Neuron (in vitro differentiated cells): Measurements from ENCODE around the gene ITGBL1.
"Not testable (repeated sequence)": the region's sequence is repeated elsewhere in the genome, so short reads cannot be mapped to it uniquely, and the experiment has no call there.

Experiments
- H2AFZ ChIP-seq: one replicate; pipeline ENCODE4 v1.6.1; 2013; ENCODE audit warnings: low read depth, mild to moderate bottlenecking, inconsistent platforms, low read length, moderate library complexity
- H3K27me3 ChIP-seq: one replicate; pipeline ENCODE4 v1.6.1; 2013; ENCODE audit warnings: low read length; ENCODE audit not compliant: insufficient read depth
- H3K36me3 ChIP-seq: one replicate; pipeline ENCODE4 v1.6.1; 2013; ENCODE audit warnings: low read length; ENCODE audit not compliant: insufficient read depth
- H3K4me1 ChIP-seq: one replicate; pipeline ENCODE4 v1.6.1; 2013; ENCODE audit warnings: low read length; ENCODE audit not compliant: insufficient read depth
- H3K4me3 ChIP-seq: 2 replicates; pipeline ENCODE4 v1.5.1; 2013; ENCODE audit warnings: mild to moderate bottlenecking, low read length, moderate library complexity
- H3K9me3 ChIP-seq: one replicate; pipeline ENCODE4 v1.6.1; 2013; ENCODE audit warnings: low read length

ITGBL1 gene

GRCh38 chr13:101529422-101529821 lies 76.9 kb downstream of the ITGBL1 start:
- Histone ChIP-seq H3K4me3 (no peak overlapping the region), H3K36me3 (no peaks in the 10 kb centered on the region), H3K27me3 (no peaks in the 10 kb centered on the region), H3K4me1 (no peaks in the 10 kb centered on the region), H3K9me3 (no peaks in the 10 kb centered on the region), H2AFZ (no peak overlapping the region)

- Histone ChIP-seq H3K9me3 (no peaks in the 10 kb centered on the region), H3K36me3 (no peaks in the 10 kb centered on the region), H2AFZ (no peak overlapping the region), H3K4me3 (no peak overlapping the region), H3K4me1 (no peaks in the 10 kb centered on the region), H3K27me3 (no peaks in the 10 kb centered on the region)
Observed at GRCh38 chr13:101530293-101530692, 77.8 kb downstream of the ITGBL1 start.

DNA sequence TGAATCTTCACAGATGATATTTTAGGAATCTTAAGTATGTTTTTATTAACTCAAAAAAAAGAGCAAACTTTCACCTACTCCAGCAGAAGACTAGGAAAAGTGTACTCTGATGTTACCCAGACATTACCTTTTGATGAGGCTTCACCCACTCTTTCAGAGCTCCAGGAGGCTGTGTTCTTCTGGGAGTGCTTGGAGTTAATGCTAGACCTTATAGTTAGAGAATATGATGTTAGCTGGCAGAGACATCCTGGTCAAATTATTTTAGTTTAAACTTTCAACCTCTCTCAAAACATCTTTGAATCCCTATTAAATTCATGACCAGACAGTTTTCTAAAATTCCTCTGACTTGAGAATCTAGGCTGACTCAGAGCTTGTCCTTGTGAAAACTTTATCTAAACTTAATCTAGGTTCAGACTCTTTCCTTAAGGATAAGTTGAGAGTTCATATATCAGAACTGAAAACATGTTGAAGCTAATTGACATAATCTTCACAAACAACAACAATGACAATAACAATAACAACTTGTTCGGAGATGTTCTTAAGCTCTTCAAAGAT lies 82.8 kb downstream of the ITGBL1 start:
- H3K36me3 ChIP-seq: no peaks in the 10 kb centered on the region
- H3K27me3 ChIP-seq: no peaks in the 10 kb centered on the region
- H2AFZ ChIP-seq: no peak overlapping the region
- H3K4me1 ChIP-seq: no peaks in the 10 kb centered on the region
- H3K4me3 ChIP-seq: no peak overlapping the region
- no peaks in the 10 kb centered on the region for H3K9me3 ChIP-seq

- no peaks in the 10 kb centered on the region for H3K4me1 ChIP-seq
- H3K9me3 ChIP-seq: no peaks in the 10 kb centered on the region
- no peaks in the 10 kb centered on the region for H3K36me3 ChIP-seq
- no peak overlapping the region for H3K4me3 ChIP-seq
- no peaks in the 10 kb centered on the region for H3K27me3 ChIP-seq
- no peak overlapping the region for H2AFZ ChIP-seq
Observed at GRCh38 chr13:101536079-101536478, 83.6 kb downstream of the ITGBL1 start.

DNA sequence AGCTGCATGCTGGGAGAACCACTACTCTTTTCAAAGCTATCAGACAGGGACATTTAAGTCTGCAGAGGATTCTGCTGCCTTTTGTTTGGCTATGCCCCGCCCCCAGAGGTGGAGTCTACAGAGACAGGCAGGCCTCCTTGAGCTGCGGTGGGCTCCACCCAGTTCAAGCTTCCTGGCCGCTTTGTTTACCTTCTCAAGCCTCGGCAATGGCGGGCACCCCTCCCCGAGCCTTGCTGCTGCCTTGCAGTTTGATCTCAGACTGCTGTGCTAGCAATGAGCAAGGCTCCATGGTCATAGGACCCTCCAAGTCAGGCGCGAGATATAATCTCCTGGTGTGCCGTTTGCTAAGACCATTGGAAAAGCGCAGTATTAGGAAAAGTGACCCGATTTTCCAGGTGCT lies 92.1 kb downstream of the ITGBL1 start:
- H3K4me3 ChIP-seq, H3K27me3 ChIP-seq: not testable (repeated sequence)

GRCh38 chr13:101544979-101545378 lies 92.5 kb downstream of the ITGBL1 start:
- no peaks in the 10 kb centered on the region for H3K4me1 ChIP-seq
- no peaks in the 10 kb centered on the region for H3K27me3 ChIP-seq
- no peak overlapping the region for H3K4me3 ChIP-seq

More for the DNA sequence above, 92.1 kb downstream of the ITGBL1 start:
- not testable (repeated sequence) for H3K4me1 ChIP-seq, H2AFZ ChIP-seq, H3K36me3 ChIP-seq, H3K9me3 ChIP-seq

DNA sequence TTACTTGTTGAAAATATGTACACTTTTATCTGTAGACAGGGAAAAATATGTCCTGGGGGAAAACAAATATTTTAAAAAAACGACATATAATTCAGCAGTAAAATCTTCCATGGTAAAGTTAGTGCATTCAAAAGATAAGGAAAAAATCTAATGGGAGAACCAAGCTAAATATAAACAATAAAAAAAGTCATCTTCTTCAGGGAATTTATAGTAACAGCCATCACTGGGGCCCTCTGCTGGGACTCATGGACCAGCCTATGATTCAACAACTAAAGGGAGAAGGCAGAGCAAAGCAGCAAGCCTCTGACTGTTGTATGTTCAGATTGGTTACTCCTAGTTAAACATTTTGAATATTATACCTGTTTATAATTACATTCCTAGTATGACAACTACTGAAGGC lies 93.0 kb downstream of the ITGBL1 start:
- H3K4me3 ChIP-seq: no peak overlapping the region
- no peaks in the 10 kb centered on the region for H3K27me3 ChIP-seq
- no peaks in the 10 kb centered on the region for H3K9me3 ChIP-seq
- H3K4me1 ChIP-seq: no peaks in the 10 kb centered on the region
- no peaks in the 10 kb centered on the region for H3K36me3 ChIP-seq
- H2AFZ ChIP-seq: no peak overlapping the region

More at GRCh38 chr13:101544979-101545378, 92.5 kb downstream of the ITGBL1 start:
- Histone ChIP-seq H3K9me3 (no peaks in the 10 kb centered on the region), H2AFZ (no peak overlapping the region), H3K36me3 (no peaks in the 10 kb centered on the region)

DNA sequence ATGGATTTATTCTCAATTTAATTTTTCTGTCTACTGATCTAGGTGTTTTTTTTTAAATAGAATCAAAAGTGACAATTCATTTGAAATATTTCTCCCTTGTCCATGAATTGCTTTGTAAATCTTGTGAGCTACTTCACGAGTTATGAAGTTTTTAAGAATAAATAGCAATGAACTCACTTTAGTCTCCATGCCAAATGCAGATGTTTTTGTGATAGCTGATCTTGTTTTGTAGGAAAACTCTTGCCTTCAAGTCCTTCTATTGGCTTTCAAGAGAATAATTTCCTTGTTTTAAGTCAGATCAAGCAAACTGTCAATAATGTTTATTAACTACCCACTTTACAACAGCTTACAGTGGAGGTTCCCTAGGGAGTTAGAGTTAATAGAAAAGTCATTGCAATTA lies 99.8 kb downstream of the ITGBL1 start:
- no peak overlapping the region for H3K4me3 ChIP-seq
- no peaks in the 10 kb centered on the region for H3K27me3 ChIP-seq
- H2AFZ ChIP-seq: no peak overlapping the region
- no peaks in the 10 kb centered on the region for H3K36me3 ChIP-seq
- no peaks in the 10 kb centered on the region for H3K9me3 ChIP-seq
- H3K4me1 ChIP-seq: no peaks in the 10 kb centered on the region

DNA sequence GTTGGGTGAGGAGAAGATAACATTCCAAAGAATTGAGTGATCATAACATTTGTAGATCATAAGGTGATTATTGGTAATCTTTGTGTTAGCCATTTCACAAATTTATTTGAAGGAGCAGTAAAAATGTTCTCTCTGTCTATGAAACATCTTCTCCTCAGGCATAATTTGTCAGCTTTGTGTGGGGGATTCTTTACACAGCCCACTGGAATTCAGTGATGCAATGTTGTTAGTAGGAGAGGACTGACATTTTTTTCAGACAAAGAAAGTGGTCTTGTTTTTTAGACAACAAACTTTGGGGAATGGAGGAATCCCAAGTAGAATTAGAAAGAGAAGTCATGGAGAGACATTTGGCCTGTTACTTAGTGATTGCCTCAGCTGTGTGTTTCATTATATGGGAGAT lies 100.3 kb downstream of the ITGBL1 start:
- Histone ChIP-seq H3K9me3 (no peaks in the 10 kb centered on the region), H3K4me1 (no peaks in the 10 kb centered on the region), H3K36me3 (no peaks in the 10 kb centered on the region), H3K27me3 (no peaks in the 10 kb centered on the region), H2AFZ (no peak overlapping the region), H3K4me3 (no peak overlapping the region)

- no peaks in the 10 kb centered on the region for H3K9me3 ChIP-seq
- H3K4me1 ChIP-seq: no peaks in the 10 kb centered on the region
- no peaks in the 10 kb centered on the region for H3K27me3 ChIP-seq
- H2AFZ ChIP-seq: no peak overlapping the region
- no peak overlapping the region for H3K4me3 ChIP-seq
- no peaks in the 10 kb centered on the region for H3K36me3 ChIP-seq
Observed at GRCh38 chr13:101554420-101555125, 102.1 kb downstream of the ITGBL1 start.

DNA sequence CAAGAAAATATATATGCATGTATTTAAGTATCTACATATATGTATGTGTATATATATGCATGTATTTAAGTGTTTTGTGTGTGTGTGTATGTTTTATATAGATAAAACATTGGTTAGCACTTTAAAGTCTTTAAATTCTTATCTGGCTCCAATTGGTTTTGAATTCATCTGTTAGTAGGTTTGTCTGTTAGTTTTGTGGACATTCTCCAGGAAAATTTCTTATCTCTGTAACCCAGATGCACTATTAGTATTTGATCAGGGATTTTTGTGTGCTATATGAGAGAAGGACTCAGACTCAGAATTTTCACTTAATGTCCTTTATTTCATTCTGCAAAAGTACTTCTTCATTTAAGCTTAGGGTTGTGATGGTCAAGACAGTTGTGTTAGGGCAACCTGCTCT lies 103.1 kb downstream of the ITGBL1 start:
- Histone ChIP-seq H3K36me3 (no peaks in the 10 kb centered on the region), H3K9me3 (no peaks in the 10 kb centered on the region), H3K4me3 (no peak overlapping the region), H3K4me1 (no peaks in the 10 kb centered on the region), H3K27me3 (no peaks in the 10 kb centered on the region), H2AFZ (no peak overlapping the region)

DNA sequence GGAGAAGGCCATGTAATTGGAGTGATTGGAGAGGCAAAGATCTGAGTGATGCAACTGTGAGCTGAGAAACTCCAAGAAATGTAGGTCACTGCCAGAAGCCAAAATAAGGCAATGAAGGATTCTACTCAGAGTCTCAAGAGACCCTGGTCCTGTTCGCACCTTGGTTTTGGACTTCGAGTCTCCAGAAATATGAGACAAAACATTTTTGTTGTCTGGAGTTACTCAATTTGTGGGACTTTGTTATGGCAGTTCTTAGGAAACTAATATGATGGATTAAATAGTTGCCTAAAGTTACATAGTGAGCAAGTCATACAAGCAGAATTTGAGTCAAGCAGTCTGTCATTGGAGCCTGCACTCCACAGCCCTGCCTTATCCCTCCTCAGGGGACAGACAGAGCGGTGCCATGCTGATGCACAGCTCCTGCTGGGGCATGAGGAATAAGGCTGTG lies 104.2 kb downstream of the ITGBL1 start:
- no peaks in the 10 kb centered on the region for H3K27me3 ChIP-seq
- no peaks in the 10 kb centered on the region for H3K36me3 ChIP-seq
- no peaks in the 10 kb centered on the region for H3K4me1 ChIP-seq
- H3K4me3 ChIP-seq: no peak overlapping the region
- H2AFZ ChIP-seq: no peak overlapping the region
- no peaks in the 10 kb centered on the region for H3K9me3 ChIP-seq

GRCh38 chr13:101565317-101565716 lies 112.8 kb downstream of the ITGBL1 start:
- H3K9me3 ChIP-seq: no peaks in the 10 kb centered on the region
- H3K4me3 ChIP-seq: no peak overlapping the region
- H2AFZ ChIP-seq: no peak overlapping the region
- H3K4me1 ChIP-seq: no peaks in the 10 kb centered on the region
- no peaks in the 10 kb centered on the region for H3K27me3 ChIP-seq
- no peaks in the 10 kb centered on the region for H3K36me3 ChIP-seq

- no peak overlapping the region for H2AFZ ChIP-seq
- no peaks in the 10 kb centered on the region for H3K4me1 ChIP-seq
- H3K27me3 ChIP-seq: no peaks in the 10 kb centered on the region
- H3K9me3 ChIP-seq: no peaks in the 10 kb centered on the region
- H3K4me3 ChIP-seq: no peak overlapping the region
- no peaks in the 10 kb centered on the region for H3K36me3 ChIP-seq
Observed at GRCh38 chr13:101567841-101568240, 115.4 kb downstream of the ITGBL1 start.
